GM23338 (cell line): ENCODE results near the gene WDR27. TPM values are rescaled to one million over a fixed set of nuclear protein-coding genes. Genes with fewer than 3 reads are reported as not detected.

Experiments used
- CREB1 ChIP-seq: fragments of 250-450 bp; sonication (Bioruptor Pico); IDR thresholded peaks from 2 replicates; pipeline ENCODE4 v1.5.0; 2020; ENCODE audit warnings: low read depth, mild to moderate bottlenecking, moderate library complexity
- EZH2phosphoT487 ChIP-seq: fragments of 200-600 bp; sonication (generic); IDR thresholded peaks from one replicate; pipeline ENCODE4 v1.8.1; 2018; ENCODE audit warnings: antibody characterized with exemption; ENCODE audit not compliant: unreplicated experiment
- ZNF331 ChIP-seq: fragments of 250-450 bp; sonication (Bioruptor Pico); IDR thresholded peaks from 2 replicates; pipeline ENCODE4 v1.5.0; 2020; ENCODE audit warnings: low read depth, mild to moderate bottlenecking, moderate library complexity
- polyA plus RNA-seq: library from polyadenylated mRNA; unstranded; fragments of >200 nt; fragmentation: Nextera tagmentation; extraction: Ambion mirVana; gene quantifications from 2 replicates; pipeline ENCODE4 v1.2.1, GENCODE V29; 2016
- total RNA-seq: library from RNA; depleted of rRNA; stranded (reverse); fragments of >200 nt; shearing (Covaris generic); gene quantifications from 2 replicates; pipeline ENCODE4 v1.2.3, GENCODE V29; 2014
- TF ChIP-seq, protein P1 (sequence below): fragments of 250-450 bp; sonication (Bioruptor Pico); IDR thresholded peaks from 2 replicates; pipeline ENCODE4 v1.5.0; 2020; ENCODE audit warnings: mild to moderate bottlenecking, moderate library complexity
- TF ChIP-seq, protein P2 (sequence below): IDR thresholded peaks from one replicate; pipeline ENCODE4 v1.6.1; 2018; ENCODE audit warnings: antibody characterized with exemption; ENCODE audit not compliant: unreplicated experiment
- TF ChIP-seq, protein P3 (sequence below), 2 experiments: fragments of 200-600 bp in 1 of 2; sonication (generic) in 1 of 2; conservative IDR thresholded peaks; 2 replicates each; pipeline versions ENCODE4 v1.5.1 to v1.6.1; 2016 to 2017; ENCODE audit warnings: antibody characterized with exemption in 2 of 2, low read depth in 2 of 2, mild to moderate bottlenecking in 2 of 2, moderate library complexity in 1 of 2

Gene WDR27
- total and polyA plus RNA-seq, 2 experiments from 2014 or later = 55.3 to 80.4 TPM

DNA sequence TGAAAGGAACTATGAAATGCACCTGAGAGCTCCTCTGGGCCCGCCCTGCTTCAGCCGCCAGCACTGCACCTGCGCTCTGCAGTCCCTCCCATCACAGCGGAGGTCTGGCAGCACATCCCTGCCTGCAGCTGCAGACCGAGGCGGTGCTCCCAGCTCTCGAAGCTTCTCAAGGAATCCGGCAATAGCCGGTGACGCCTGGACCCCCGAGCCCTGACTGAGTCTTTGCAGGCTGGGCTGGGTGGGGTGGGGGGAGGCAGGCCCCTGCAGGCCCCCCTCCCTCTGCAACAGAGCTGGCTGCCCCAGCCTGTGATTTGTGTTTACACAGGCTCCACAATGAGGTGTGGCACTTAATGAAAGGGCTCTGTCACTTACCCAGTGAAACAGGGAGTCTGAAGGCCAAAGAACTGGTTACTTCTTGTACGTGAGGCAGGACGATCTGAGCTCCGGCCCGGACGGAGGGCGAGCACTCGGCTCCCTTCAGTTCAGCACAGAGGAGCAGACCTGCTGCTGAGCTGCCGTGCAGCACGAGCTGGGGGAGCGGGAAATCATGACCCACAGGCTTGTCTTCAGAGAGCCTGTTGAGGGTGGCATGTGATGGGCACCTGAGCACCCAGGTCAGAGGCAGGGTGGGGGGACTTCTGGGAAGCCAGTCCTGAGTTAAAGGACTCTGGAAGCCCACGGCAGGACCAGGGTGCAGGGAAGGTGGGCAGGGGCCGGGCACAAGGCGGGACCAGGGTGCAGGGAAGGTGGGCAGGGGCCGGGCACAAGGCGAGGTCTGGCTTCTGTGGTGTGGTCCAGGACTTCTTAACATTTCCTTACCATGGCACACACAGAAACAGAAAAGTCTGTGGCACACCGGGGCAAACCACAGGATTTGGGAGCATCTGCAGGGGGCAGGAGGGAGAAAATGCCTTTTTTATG lies 255.9 kb downstream of the WDR27 start (continued):
- TF ChIP-seq, protein P1, sequence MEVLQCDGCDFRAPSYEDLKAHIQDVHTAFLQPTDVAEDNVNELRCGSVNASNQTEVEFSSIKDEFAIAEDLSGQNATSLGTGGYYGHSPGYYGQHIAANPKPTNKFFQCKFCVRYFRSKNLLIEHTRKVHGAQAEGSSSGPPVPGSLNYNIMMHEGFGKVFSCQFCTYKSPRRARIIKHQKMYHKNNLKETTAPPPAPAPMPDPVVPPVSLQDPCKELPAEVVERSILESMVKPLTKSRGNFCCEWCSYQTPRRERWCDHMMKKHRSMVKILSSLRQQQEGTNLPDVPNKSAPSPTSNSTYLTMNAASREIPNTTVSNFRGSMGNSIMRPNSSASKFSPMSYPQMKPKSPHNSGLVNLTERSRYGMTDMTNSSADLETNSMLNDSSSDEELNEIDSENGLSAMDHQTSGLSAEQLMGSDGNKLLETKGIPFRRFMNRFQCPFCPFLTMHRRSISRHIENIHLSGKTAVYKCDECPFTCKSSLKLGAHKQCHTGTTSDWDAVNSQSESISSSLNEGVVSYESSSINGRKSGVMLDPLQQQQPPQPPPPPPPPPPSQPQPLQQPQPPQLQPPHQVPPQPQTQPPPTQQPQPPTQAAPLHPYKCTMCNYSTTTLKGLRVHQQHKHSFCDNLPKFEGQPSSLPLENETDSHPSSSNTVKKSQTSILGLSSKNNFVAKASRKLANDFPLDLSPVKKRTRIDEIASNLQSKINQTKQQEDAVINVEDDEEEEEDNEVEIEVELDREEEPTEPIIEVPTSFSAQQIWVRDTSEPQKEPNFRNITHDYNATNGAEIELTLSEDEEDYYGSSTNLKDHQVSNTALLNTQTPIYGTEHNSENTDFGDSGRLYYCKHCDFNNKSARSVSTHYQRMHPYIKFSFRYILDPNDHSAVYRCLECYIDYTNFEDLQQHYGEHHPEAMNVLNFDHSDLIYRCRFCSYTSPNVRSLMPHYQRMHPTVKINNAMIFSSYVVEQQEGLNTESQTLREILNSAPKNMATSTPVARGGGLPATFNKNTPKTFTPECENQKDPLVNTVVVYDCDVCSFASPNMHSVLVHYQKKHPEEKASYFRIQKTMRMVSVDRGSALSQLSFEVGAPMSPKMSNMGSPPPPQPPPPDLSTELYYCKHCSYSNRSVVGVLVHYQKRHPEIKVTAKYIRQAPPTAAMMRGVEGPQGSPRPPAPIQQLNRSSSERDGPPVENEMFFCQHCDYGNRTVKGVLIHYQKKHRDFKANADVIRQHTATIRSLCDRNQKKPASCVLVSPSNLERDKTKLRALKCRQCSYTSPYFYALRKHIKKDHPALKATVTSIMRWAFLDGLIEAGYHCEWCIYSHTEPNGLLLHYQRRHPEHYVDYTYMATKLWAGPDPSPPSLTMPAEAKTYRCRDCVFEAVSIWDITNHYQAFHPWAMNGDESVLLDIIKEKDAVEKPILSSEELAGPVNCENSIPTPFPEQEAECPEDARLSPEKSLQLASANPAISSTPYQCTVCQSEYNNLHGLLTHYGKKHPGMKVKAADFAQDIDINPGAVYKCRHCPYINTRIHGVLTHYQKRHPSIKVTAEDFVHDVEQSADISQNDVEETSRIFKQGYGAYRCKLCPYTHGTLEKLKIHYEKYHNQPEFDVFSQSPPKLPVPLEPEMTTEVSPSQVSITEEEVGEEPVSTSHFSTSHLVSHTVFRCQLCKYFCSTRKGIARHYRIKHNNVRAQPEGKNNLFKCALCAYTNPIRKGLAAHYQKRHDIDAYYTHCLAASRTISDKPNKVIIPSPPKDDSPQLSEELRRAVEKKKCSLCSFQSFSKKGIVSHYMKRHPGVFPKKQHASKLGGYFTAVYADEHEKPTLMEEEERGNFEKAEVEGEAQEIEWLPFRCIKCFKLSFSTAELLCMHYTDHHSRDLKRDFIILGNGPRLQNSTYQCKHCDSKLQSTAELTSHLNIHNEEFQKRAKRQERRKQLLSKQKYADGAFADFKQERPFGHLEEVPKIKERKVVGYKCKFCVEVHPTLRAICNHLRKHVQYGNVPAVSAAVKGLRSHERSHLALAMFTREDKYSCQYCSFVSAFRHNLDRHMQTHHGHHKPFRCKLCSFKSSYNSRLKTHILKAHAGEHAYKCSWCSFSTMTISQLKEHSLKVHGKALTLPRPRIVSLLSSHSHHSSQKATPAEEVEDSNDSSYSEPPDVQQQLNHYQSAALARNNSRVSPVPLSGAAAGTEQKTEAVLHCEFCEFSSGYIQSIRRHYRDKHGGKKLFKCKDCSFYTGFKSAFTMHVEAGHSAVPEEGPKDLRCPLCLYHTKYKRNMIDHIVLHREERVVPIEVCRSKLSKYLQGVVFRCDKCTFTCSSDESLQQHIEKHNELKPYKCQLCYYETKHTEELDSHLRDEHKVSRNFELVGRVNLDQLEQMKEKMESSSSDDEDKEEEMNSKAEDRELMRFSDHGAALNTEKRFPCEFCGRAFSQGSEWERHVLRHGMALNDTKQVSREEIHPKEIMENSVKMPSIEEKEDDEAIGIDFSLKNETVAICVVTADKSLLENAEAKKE (CRISPR knock-in tag) = no peak
- TF ChIP-seq, protein P2, sequence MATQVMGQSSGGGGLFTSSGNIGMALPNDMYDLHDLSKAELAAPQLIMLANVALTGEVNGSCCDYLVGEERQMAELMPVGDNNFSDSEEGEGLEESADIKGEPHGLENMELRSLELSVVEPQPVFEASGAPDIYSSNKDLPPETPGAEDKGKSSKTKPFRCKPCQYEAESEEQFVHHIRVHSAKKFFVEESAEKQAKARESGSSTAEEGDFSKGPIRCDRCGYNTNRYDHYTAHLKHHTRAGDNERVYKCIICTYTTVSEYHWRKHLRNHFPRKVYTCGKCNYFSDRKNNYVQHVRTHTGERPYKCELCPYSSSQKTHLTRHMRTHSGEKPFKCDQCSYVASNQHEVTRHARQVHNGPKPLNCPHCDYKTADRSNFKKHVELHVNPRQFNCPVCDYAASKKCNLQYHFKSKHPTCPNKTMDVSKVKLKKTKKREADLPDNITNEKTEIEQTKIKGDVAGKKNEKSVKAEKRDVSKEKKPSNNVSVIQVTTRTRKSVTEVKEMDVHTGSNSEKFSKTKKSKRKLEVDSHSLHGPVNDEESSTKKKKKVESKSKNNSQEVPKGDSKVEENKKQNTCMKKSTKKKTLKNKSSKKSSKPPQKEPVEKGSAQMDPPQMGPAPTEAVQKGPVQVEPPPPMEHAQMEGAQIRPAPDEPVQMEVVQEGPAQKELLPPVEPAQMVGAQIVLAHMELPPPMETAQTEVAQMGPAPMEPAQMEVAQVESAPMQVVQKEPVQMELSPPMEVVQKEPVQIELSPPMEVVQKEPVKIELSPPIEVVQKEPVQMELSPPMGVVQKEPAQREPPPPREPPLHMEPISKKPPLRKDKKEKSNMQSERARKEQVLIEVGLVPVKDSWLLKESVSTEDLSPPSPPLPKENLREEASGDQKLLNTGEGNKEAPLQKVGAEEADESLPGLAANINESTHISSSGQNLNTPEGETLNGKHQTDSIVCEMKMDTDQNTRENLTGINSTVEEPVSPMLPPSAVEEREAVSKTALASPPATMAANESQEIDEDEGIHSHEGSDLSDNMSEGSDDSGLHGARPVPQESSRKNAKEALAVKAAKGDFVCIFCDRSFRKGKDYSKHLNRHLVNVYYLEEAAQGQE = no peak
- TF ChIP-seq ZNF331 (CRISPR knock-in tag) = no peak
- TF ChIP-seq CREB1 (CRISPR knock-in tag) = no peak
- TF ChIP-seq EZH2phosphoT487 = no peak
- TF ChIP-seq, protein P3, sequence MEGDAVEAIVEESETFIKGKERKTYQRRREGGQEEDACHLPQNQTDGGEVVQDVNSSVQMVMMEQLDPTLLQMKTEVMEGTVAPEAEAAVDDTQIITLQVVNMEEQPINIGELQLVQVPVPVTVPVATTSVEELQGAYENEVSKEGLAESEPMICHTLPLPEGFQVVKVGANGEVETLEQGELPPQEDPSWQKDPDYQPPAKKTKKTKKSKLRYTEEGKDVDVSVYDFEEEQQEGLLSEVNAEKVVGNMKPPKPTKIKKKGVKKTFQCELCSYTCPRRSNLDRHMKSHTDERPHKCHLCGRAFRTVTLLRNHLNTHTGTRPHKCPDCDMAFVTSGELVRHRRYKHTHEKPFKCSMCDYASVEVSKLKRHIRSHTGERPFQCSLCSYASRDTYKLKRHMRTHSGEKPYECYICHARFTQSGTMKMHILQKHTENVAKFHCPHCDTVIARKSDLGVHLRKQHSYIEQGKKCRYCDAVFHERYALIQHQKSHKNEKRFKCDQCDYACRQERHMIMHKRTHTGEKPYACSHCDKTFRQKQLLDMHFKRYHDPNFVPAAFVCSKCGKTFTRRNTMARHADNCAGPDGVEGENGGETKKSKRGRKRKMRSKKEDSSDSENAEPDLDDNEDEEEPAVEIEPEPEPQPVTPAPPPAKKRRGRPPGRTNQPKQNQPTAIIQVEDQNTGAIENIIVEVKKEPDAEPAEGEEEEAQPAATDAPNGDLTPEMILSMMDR (conservative IDR thresholded peaks at IDR 0.05; ENCODE audit: low read depth in 2 of 2) = no peak
